ENCODE measurements around the gene CLSTN2.

Gene CLSTN2

DNA sequence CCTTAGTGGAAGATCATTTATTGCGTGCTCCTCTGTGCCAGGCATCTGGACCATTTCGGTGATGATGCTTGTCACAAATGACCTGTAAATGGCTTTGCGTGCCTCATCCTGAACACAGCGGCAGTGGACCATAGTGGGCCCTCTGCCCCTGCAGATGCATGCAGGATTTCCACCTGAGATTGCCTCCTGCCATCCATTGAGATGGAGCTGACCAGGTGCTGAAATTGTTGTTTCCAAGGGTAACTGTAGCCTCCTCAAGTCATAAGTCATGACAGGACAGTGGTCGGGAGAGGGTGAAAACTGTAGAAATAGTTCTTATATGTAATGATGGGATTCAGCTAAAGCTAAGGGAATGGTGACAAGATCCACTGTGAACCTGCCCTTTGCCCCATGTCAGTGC lies 35.5 kb downstream of the CLSTN2 start:
- no CpG with 5 or more reads among the region's 5 CpGs for WGBS (ENCODE audit: insufficient coverage, insufficient read length)
- no peaks in the 10 kb centered on the region for H3K27me3 ChIP-seq (ENCODE audit: control insufficient read depth, insufficient read depth, low read length)
- no peak for DNase-seq (ENCODE audit: low read depth, low spot score)
- H3K4me1 ChIP-seq (ENCODE audit: control insufficient read depth, insufficient read depth, low read length), result no peaks in the 10 kb centered on the region
- no peaks in the 10 kb centered on the region for H3K36me3 ChIP-seq (ENCODE audit: control insufficient read depth, insufficient read depth, low read length)
- H3K9me3 ChIP-seq (ENCODE audit: control insufficient read depth, insufficient read depth, low read length), result no peaks in the 10 kb centered on the region
- H3K27ac ChIP-seq (ENCODE audit: low read length), result no peak overlapping the region
- no peak overlapping the region for H3K4me3 ChIP-seq (ENCODE audit: low read length)

DNA sequence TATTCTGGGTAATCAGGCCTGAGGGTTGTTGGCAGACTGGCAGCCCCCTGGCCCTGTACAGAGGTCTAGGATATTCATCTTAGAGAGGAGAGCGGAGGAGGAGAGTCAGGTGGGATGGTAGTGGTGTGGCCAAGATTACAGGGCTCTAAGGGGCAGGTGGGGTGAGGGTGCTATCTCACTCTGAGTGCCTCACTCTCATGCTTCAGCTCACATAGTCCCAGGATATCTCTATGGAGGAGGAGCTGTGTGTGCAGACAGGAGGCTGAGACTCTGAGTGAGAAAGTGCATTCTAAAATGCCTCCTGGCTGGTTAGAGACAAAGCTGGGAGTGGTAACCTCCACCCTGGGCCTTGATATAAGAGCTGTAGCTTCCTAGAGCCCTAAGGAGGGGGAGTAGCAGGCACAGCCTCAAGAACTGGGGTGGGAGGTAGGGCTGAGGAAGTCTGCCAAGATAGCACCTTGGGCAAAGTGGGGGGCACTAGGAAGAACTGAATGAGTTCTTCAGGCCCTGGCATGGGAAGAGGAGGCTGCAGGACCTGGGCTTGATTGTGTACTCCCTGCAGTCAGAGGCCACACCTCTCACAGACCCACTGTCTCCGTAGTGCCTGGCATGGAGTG lies 39.9 kb downstream of the CLSTN2 start:
- no peaks in the 10 kb centered on the region for H3K36me3 ChIP-seq (ENCODE audit: control insufficient read depth, insufficient read depth, low read length)
- DNase-seq (ENCODE audit: low read depth, low spot score), result no peak
- no CpG with 5 or more reads among the region's 2 CpGs for WGBS (ENCODE audit: insufficient coverage, insufficient read length)
- H3K4me1 ChIP-seq (ENCODE audit: control insufficient read depth, insufficient read depth, low read length), result no peaks in the 10 kb centered on the region
- no peak overlapping the region for H3K27ac ChIP-seq (ENCODE audit: low read length)
- no peaks in the 10 kb centered on the region for H3K9me3 ChIP-seq (ENCODE audit: control insufficient read depth, insufficient read depth, low read length)
- no peaks in the 10 kb centered on the region for H3K27me3 ChIP-seq (ENCODE audit: control insufficient read depth, insufficient read depth, low read length)
- H3K4me3 ChIP-seq (ENCODE audit: low read length), result no peak overlapping the region

DNA sequence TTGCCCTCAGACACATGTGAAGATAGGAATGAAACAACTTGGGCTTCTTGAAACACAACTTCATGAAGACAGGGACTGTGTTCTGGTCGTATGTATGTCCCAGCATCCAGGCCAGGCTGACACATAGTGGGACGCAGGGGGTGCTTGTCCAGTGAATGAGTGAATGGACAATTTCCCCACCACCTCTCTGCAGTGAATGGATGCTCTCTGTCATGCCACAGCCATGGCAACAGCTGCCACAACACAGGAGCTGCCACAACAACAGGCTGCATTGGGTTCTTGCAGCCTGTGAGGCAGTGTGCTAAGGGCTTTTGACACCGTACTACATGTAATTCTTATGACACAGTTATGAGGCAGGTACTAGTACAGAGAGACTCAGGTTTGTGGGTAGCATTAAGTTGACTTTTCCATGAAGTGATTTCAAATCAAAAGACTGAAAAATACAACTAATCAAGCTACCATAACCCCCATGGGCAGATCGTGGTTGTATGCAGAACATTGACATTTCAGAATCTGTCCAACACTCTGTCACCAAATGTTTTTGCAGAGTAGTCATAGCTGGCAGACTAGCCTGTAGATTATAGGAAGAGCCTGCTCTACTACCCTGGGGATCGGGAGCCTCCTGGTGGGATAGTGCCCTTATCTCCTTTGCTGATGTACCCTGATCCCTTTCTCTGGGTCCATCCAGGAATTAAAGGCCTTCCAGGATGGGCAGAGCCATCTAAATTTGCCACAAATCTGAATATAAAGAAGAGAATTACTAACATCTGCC lies 40.8 kb downstream of the CLSTN2 start:
- Histone ChIP-seq H3K4me3 (ENCODE audit: low read length) (no peak overlapping the region), H3K36me3 (ENCODE audit: control insufficient read depth, insufficient read depth, low read length) (no peaks in the 10 kb centered on the region), H3K27me3 (ENCODE audit: control insufficient read depth, insufficient read depth, low read length) (no peaks in the 10 kb centered on the region), H3K9me3 (ENCODE audit: control insufficient read depth, insufficient read depth, low read length) (no peaks in the 10 kb centered on the region), H3K4me1 (ENCODE audit: control insufficient read depth, insufficient read depth, low read length) (no peaks in the 10 kb centered on the region), H3K27ac (ENCODE audit: low read length) (no peak overlapping the region)
- DNase-seq (ENCODE audit: low read depth, low spot score), result no peak
- WGBS (ENCODE audit: insufficient coverage, insufficient read length), result no CpG with 5 or more reads among the region's 5 CpGs

DNA sequence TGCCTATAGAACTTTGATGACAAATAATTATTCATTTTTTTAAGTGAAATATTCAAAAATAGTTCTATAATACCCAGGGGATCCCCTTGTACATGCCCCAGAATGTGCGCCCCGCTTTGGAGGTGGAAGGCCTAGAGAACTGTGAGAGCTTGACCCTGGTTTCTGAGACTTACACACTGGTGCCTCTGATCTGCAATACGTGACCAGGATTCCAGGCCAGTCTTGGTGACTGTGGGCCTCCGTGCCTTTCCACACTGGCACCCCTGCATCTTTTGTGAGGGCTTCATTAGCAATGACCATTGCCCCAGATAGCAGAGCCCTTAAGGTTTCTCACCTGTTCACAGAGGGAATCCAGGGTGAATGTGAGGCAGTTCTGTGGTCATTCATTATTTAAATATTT lies 44.0 kb downstream of the CLSTN2 start:
- no peaks in the 10 kb centered on the region for H3K4me1 ChIP-seq (ENCODE audit: control insufficient read depth, insufficient read depth, low read length)
- H3K4me3 ChIP-seq (ENCODE audit: low read length), result no peak overlapping the region
- no peak for DNase-seq (ENCODE audit: low read depth, low spot score)
- H3K27me3 ChIP-seq (ENCODE audit: control insufficient read depth, insufficient read depth, low read length), result no peaks in the 10 kb centered on the region
- H3K9me3 ChIP-seq (ENCODE audit: control insufficient read depth, insufficient read depth, low read length), result no peaks in the 10 kb centered on the region
- no peaks in the 10 kb centered on the region for H3K36me3 ChIP-seq (ENCODE audit: control insufficient read depth, insufficient read depth, low read length)
- no CpG with 5 or more reads among the region's 4 CpGs for WGBS (ENCODE audit: insufficient coverage, insufficient read length)
- no peak overlapping the region for H3K27ac ChIP-seq (ENCODE audit: low read length)

DNA sequence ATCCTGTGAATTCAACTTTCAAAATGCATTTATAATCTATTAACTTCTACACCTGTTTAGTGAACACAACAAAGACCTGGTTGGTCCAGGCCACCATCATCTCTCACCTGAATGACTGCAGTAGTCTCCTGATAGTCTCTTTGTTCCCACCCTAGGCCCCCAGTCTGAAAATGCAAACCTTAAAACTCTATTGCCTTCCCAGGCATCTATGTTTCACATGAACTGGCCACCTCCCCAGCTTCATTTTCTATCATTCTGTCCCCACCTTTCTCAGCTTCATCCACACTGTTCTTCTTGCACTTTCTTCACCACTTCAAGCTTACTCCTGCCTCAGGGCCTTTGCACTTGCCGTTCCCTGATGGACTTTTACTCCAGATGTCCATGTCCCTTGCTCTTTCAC lies 45.0 kb downstream of the CLSTN2 start:
- Histone ChIP-seq H3K27me3 (ENCODE audit: control insufficient read depth, insufficient read depth, low read length) (no peaks in the 10 kb centered on the region), H3K4me3 (ENCODE audit: low read length) (no peak overlapping the region), H3K4me1 (ENCODE audit: control insufficient read depth, insufficient read depth, low read length) (no peaks in the 10 kb centered on the region), H3K9me3 (ENCODE audit: control insufficient read depth, insufficient read depth, low read length) (no peaks in the 10 kb centered on the region), H3K27ac (ENCODE audit: low read length) (no peak overlapping the region), H3K36me3 (ENCODE audit: control insufficient read depth, insufficient read depth, low read length) (no peaks in the 10 kb centered on the region)
- DNase-seq (ENCODE audit: low read depth, low spot score), result no peak
- no CpG with 5 or more reads among the region's 1 CpG for WGBS (ENCODE audit: insufficient coverage, insufficient read length)

DNA sequence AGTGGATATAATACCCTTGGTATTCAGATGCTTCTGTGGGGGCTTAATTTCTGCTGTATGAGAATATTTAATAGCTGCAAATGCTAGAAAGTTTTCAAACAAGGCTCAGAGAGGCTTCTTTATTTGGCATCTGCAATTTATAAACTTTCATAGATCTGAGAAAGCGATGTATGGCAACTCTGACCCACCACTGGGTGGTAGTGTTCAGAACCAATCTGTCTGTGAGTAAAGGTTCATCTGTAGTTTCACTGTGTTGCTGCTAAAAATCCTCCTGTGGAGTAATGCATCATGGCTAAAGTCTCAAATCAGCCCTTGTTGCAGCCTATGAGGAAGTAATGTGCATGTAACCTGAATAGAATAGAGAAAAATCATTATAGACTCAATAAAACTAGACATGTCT lies 47.4 kb downstream of the CLSTN2 start:
- H3K9me3 ChIP-seq (ENCODE audit: control insufficient read depth, insufficient read depth, low read length), result no peaks in the 10 kb centered on the region
- no peaks in the 10 kb centered on the region for H3K27me3 ChIP-seq (ENCODE audit: control insufficient read depth, insufficient read depth, low read length)
- no peaks in the 10 kb centered on the region for H3K4me1 ChIP-seq (ENCODE audit: control insufficient read depth, insufficient read depth, low read length)
- H3K4me3 ChIP-seq (ENCODE audit: low read length), result no peak overlapping the region
- H3K27ac ChIP-seq (ENCODE audit: low read length), result no peak overlapping the region
- no peak for DNase-seq (ENCODE audit: low read depth, low spot score)
- WGBS (ENCODE audit: insufficient coverage, insufficient read length), result no CpG with 5 or more reads among the region's 1 CpG
- no peaks in the 10 kb centered on the region for H3K36me3 ChIP-seq (ENCODE audit: control insufficient read depth, insufficient read depth, low read length)

DNA sequence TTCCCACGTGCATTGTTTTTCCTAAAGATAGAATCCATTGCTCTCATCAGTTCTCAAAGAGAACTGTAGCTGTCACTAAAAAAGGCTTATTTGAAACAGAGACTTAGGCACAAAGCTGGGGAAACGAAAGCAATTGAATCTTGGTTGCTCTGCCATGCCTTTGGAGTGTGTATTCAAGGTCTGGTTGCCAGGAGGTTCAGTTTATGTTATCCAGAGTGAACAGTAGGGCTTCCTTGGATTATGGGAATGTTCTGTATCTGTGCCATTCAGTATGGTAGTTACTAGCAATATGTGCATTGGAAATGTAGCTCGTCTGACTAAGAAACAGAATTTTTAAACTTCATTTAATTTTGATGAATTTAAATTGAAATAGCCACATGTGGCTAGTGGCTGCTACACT lies 50.6 kb downstream of the CLSTN2 start:
- H3K4me1 ChIP-seq (ENCODE audit: control insufficient read depth, insufficient read depth, low read length), result no peaks in the 10 kb centered on the region
- no peak for DNase-seq (ENCODE audit: low read depth, low spot score)
- WGBS (ENCODE audit: insufficient coverage, insufficient read length), result no CpG with 5 or more reads among the region's 3 CpGs
- no peaks in the 10 kb centered on the region for H3K9me3 ChIP-seq (ENCODE audit: control insufficient read depth, insufficient read depth, low read length)
- no peaks in the 10 kb centered on the region for H3K27me3 ChIP-seq (ENCODE audit: control insufficient read depth, insufficient read depth, low read length)
- no peaks in the 10 kb centered on the region for H3K36me3 ChIP-seq (ENCODE audit: control insufficient read depth, insufficient read depth, low read length)
- no peak overlapping the region for H3K27ac ChIP-seq (ENCODE audit: low read length)
- H3K4me3 ChIP-seq (ENCODE audit: low read length), result no peak overlapping the region

DNA sequence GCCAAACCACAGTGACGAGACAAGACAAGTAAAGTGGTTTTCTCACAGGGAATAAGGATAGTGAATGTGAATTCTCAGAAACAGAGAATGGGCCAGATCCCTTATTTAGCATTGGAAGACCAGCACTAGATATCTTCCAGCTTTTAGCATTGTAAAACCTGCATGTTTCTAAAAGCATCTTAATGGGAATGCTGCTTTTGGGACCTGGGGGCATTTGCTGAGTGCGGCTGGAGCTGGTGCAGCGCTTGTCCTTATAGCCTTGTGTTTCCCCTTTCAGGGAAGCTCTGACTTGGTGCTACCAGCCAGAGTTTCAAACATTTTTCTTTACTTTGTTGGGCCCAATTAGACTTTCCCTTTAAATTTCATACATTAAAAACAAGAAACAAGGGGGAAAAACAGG lies 52.9 kb downstream of the CLSTN2 start:
- no peaks in the 10 kb centered on the region for H3K9me3 ChIP-seq (ENCODE audit: control insufficient read depth, insufficient read depth, low read length)
- no peaks in the 10 kb centered on the region for H3K4me1 ChIP-seq (ENCODE audit: control insufficient read depth, insufficient read depth, low read length)
- H3K4me3 ChIP-seq (ENCODE audit: low read length), result no peak overlapping the region
- no peak for DNase-seq (ENCODE audit: low read depth, low spot score)
- no peak overlapping the region for H3K27ac ChIP-seq (ENCODE audit: low read length)
- no CpG with 5 or more reads among the region's 3 CpGs for WGBS (ENCODE audit: insufficient coverage, insufficient read length)
- no peaks in the 10 kb centered on the region for H3K36me3 ChIP-seq (ENCODE audit: control insufficient read depth, insufficient read depth, low read length)
- H3K27me3 ChIP-seq (ENCODE audit: control insufficient read depth, insufficient read depth, low read length), result no peaks in the 10 kb centered on the region

DNA sequence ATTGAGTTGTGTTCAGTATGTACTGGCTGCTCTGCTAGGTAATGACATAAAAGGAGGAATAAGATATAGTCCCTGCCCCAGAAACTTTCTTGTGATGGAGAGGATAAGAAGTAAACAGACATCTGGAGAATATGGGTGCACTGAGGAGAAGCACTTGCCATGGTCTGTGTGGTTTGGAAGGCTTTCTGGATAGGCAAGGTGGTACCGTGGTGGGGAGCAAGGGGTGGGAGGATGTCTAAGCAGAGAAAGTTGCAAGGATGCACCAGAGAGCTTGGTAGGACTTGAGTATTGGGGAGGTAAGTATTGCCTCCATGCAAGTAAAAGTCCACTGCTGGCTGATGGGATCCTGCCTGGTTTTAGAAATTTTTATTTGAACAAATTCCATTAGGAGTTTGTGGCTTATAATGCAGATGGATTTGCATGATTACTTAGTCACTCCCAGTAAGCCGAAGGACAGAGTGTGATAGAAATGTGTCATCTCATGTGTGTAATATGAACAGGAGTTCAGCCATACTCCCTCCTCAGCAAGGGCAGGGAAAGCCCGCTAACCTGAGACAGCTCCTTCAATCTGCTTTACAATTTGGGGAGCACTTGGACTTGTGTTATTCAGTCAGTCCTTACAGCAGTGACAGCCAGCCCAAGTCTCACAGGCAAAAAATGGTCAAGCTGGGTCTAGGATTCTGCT lies 53.6 kb downstream of the CLSTN2 start:
- WGBS (ENCODE audit: insufficient coverage, insufficient read length), result no CpG with 5 or more reads among the region's 3 CpGs
- Histone ChIP-seq H3K36me3 (ENCODE audit: control insufficient read depth, insufficient read depth, low read length) (no peaks in the 10 kb centered on the region), H3K9me3 (ENCODE audit: control insufficient read depth, insufficient read depth, low read length) (no peaks in the 10 kb centered on the region), H3K4me3 (ENCODE audit: low read length) (no peak overlapping the region), H3K27me3 (ENCODE audit: control insufficient read depth, insufficient read depth, low read length) (no peaks in the 10 kb centered on the region), H3K27ac (ENCODE audit: low read length) (no peak overlapping the region), H3K4me1 (ENCODE audit: control insufficient read depth, insufficient read depth, low read length) (no peaks in the 10 kb centered on the region)
- no peak for DNase-seq (ENCODE audit: low read depth, low spot score)

DNA sequence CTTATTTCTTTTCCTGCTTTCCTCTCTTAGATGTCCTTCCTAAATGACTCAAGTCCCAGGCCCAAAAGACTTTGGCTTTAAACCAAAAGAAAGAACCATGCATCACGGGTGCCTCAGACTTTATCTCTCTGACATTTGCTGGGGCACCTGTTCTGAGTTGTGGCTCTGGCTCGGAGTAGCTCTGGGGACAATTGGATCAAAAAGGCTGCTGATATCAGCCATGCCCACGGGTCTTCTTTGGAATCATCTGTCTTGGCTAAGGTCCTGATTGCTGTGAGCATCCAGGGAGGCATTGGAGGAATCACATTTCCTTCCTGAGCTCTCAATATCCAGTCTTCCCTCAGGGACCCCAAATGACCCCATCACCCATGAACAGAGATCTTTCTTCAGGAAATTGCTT lies 59.9 kb downstream of the CLSTN2 start:
- H3K27ac ChIP-seq (ENCODE audit: low read length), result no peak overlapping the region
- no peaks in the 10 kb centered on the region for H3K9me3 ChIP-seq (ENCODE audit: control insufficient read depth, insufficient read depth, low read length)
- H3K27me3 ChIP-seq (ENCODE audit: control insufficient read depth, insufficient read depth, low read length), result no peaks in the 10 kb centered on the region
- no peak for DNase-seq (ENCODE audit: low read depth, low spot score)
- H3K4me1 ChIP-seq (ENCODE audit: control insufficient read depth, insufficient read depth, low read length), result no peaks in the 10 kb centered on the region
- H3K4me3 ChIP-seq (ENCODE audit: low read length), result no peak overlapping the region
- H3K36me3 ChIP-seq (ENCODE audit: control insufficient read depth, insufficient read depth, low read length), result no peaks in the 10 kb centered on the region
- no CpG with 5 or more reads among the region's 3 CpGs for WGBS (ENCODE audit: insufficient coverage, insufficient read length)

Data from iPS DF 6.9 (cell line).